ENCODE measurements around the gene TTLL11. TPM values are rescaled to one million over a fixed set of nuclear protein-coding genes. Genes with fewer than 3 reads are reported as not detected.
"Not testable (repeated sequence)": the region's sequence is repeated elsewhere in the genome, so short reads cannot be mapped to it uniquely, and the experiment has no call there.

Gene TTLL11
- total RNA-seq, 4 donors from 2014 or later: 12.3 to 20.5 (median 15.3) TPM

GRCh38 chr9:122118343-122119165 is 25.4 kb upstream of the TTLL11 start:
- H3K27ac ChIP-seq: no peak overlapping the region
- ATAC-seq: no peak

GRCh38 chr9:122117241-122117640 is 24.1 kb upstream of the TTLL11 start:
- H3K4me1 ChIP-seq; H3K36me3 ChIP-seq; intact Hi-C loops (cut with DNase I; ENCODE audit: low total_unique reads); H3K4me3 ChIP-seq; H3K27ac ChIP-seq; H3K9me3 ChIP-seq; ATAC-seq; H3K27me3 ChIP-seq; DNase-seq: not testable (repeated sequence)
- in situ Hi-C loops (cut with MboI; ENCODE audit: low sequenced_read_pairs in 4 of 4): loop anchor here in 3 of 4 donors (25.0 kb wide), 2 partner anchors 345 to 695 kb away; partner anchors contain the start of gene OR1K1 (in 2 of the 3)

More at GRCh38 chr9:122118343-122119165, 25.4 kb upstream of the TTLL11 start:
- TF ChIP-seq CTCF (IDR thresholded peaks at IDR 0.05 in 4 of 5, conservative IDR thresholded peaks at IDR 0.05 in 1 of 5) (no peak), POLR2A (IDR thresholded peaks at IDR 0.05) (no peak)
- Histone ChIP-seq H3K9me3 (no peaks in the 10 kb centered on the region), H3K36me3 (no peaks in the 10 kb centered on the region), H3K4me3 (no peak overlapping the region), H3K27me3 (no peaks in the 10 kb centered on the region), H3K4me1 (peaks cover 0 to 3% of the 10 kb centered on the region in 2 donors)
- intact Hi-C loops (cut with DNase I; ENCODE audit: low total_unique reads): no loop called here
- DNase-seq: no peak
- in situ Hi-C loops (cut with MboI; ENCODE audit: low sequenced_read_pairs in 4 of 4): loop anchor here in 3 of 4 donors (25.0 kb wide), 2 partner anchors 344 to 694 kb away; partner anchors contain the start of gene OR1K1 (in 2 of the 3)

GRCh38 chr9:122116448-122117173 is 23.5 kb upstream of the TTLL11 start:
- in situ Hi-C loops (cut with MboI; ENCODE audit: low sequenced_read_pairs in 4 of 4): loop anchor here in 3 of 4 donors (25.0 kb wide), 2 partner anchors 346 to 696 kb away; partner anchors contain the start of gene OR1K1 (in 2 of the 3)
- DNase-seq (no peak), ATAC-seq (no peak)
- H3K4me3 ChIP-seq: no peak overlapping the region
- H3K4me1 ChIP-seq: peaks cover 0 to 3% of the 10 kb centered on the region in 2 donors
- H3K27me3 ChIP-seq: no peaks in the 10 kb centered on the region
- H3K9me3 ChIP-seq: no peaks in the 10 kb centered on the region
- no peak for TF ChIP-seq CTCF (IDR thresholded peaks at IDR 0.05 in 4 of 5, conservative IDR thresholded peaks at IDR 0.05 in 1 of 5)
- TF ChIP-seq POLR2A (IDR thresholded peaks at IDR 0.05): no peak
- H3K27ac ChIP-seq: no peak overlapping the region
- H3K36me3 ChIP-seq: no peaks in the 10 kb centered on the region
- intact Hi-C loops (cut with DNase I; ENCODE audit: low total_unique reads): no loop called here

- intact Hi-C loops (cut with DNase I; ENCODE audit: low total_unique reads): no loop called here
- Histone ChIP-seq H3K4me1 (peaks cover 0 to 3% of the 10 kb centered on the region in 2 donors), H3K27ac (no peak overlapping the region), H3K4me3 (no peak overlapping the region), H3K9me3 (no peaks in the 10 kb centered on the region), H3K36me3 (no peaks in the 10 kb centered on the region), H3K27me3 (no peaks in the 10 kb centered on the region)
- in situ Hi-C loops (cut with MboI; ENCODE audit: low sequenced_read_pairs in 4 of 4): loop anchor here in 3 of 4 donors (25.0 kb wide), 2 partner anchors 346 to 696 kb away; partner anchors contain the start of gene OR1K1 (in 2 of the 3)
- no peak for TF ChIP-seq POLR2A (IDR thresholded peaks at IDR 0.05)
- no peak for TF ChIP-seq CTCF (IDR thresholded peaks at IDR 0.05 in 4 of 5, conservative IDR thresholded peaks at IDR 0.05 in 1 of 5)
- ATAC-seq (no peak), DNase-seq (no peak)
These were observed 22.9 kb upstream of the TTLL11 start for GRCh38 chr9:122116040-122116439.
